DND-41 (cell line): Measurements from ENCODE around the gene TOP3A.

Experiments used
- CTCF ChIP-seq: IDR thresholded peaks from 2 replicates; pipeline ENCODE4 v1.5.1; 2012; ENCODE audit warnings: borderline replicate concordance, low read length, moderate library complexity, mild to moderate bottlenecking; ENCODE audit not compliant: poor library complexity, severe bottlenecking; ENCODE audit errors: extremely low read depth
- EZH2 ChIP-seq: IDR thresholded peaks from 3 replicates; pipeline ENCODE4 v1.6.1; 2012; ENCODE audit warnings: borderline replicate concordance, low read depth, mild to moderate bottlenecking, moderate library complexity, low read length, inconsistent platforms; ENCODE audit not compliant: severe bottlenecking

- TF ChIP-seq CTCF = no peak
- no peak for TF ChIP-seq EZH2
These were observed 29.2 kb upstream of the TOP3A start for GRCh38 chr17:18344021-18344420.
